Measurements from ENCODE around the gene HS2ST1. TPM values are rescaled to one million over a fixed set of nuclear protein-coding genes. Genes with fewer than 3 reads are reported as not detected.

Gene HS2ST1
- total and polyA plus RNA-seq, 2 experiments from 2014 or later = 6.7 to 17.1 TPM

DNA sequence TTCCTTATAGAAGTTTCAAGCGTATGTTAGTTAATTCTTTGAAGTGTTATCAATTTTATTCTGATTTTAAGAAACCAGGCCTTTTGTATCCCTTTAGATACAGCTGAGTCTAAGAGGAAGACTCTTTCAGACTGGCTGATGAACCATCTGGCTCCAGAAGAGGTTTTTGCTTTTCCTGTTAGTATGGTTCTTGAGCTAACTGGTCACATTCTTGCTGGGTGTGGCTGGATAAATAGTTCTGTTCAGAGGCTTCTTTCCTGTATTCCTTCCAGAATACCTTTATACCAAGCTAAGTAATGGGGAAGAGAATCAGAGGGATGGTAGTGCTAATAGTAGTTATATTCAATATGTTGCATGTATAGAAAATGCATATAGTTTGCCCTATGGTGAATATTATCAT lies 12.4 kb downstream of the HS2ST1 start (continued):
- TF ChIP-seq, protein P1, sequence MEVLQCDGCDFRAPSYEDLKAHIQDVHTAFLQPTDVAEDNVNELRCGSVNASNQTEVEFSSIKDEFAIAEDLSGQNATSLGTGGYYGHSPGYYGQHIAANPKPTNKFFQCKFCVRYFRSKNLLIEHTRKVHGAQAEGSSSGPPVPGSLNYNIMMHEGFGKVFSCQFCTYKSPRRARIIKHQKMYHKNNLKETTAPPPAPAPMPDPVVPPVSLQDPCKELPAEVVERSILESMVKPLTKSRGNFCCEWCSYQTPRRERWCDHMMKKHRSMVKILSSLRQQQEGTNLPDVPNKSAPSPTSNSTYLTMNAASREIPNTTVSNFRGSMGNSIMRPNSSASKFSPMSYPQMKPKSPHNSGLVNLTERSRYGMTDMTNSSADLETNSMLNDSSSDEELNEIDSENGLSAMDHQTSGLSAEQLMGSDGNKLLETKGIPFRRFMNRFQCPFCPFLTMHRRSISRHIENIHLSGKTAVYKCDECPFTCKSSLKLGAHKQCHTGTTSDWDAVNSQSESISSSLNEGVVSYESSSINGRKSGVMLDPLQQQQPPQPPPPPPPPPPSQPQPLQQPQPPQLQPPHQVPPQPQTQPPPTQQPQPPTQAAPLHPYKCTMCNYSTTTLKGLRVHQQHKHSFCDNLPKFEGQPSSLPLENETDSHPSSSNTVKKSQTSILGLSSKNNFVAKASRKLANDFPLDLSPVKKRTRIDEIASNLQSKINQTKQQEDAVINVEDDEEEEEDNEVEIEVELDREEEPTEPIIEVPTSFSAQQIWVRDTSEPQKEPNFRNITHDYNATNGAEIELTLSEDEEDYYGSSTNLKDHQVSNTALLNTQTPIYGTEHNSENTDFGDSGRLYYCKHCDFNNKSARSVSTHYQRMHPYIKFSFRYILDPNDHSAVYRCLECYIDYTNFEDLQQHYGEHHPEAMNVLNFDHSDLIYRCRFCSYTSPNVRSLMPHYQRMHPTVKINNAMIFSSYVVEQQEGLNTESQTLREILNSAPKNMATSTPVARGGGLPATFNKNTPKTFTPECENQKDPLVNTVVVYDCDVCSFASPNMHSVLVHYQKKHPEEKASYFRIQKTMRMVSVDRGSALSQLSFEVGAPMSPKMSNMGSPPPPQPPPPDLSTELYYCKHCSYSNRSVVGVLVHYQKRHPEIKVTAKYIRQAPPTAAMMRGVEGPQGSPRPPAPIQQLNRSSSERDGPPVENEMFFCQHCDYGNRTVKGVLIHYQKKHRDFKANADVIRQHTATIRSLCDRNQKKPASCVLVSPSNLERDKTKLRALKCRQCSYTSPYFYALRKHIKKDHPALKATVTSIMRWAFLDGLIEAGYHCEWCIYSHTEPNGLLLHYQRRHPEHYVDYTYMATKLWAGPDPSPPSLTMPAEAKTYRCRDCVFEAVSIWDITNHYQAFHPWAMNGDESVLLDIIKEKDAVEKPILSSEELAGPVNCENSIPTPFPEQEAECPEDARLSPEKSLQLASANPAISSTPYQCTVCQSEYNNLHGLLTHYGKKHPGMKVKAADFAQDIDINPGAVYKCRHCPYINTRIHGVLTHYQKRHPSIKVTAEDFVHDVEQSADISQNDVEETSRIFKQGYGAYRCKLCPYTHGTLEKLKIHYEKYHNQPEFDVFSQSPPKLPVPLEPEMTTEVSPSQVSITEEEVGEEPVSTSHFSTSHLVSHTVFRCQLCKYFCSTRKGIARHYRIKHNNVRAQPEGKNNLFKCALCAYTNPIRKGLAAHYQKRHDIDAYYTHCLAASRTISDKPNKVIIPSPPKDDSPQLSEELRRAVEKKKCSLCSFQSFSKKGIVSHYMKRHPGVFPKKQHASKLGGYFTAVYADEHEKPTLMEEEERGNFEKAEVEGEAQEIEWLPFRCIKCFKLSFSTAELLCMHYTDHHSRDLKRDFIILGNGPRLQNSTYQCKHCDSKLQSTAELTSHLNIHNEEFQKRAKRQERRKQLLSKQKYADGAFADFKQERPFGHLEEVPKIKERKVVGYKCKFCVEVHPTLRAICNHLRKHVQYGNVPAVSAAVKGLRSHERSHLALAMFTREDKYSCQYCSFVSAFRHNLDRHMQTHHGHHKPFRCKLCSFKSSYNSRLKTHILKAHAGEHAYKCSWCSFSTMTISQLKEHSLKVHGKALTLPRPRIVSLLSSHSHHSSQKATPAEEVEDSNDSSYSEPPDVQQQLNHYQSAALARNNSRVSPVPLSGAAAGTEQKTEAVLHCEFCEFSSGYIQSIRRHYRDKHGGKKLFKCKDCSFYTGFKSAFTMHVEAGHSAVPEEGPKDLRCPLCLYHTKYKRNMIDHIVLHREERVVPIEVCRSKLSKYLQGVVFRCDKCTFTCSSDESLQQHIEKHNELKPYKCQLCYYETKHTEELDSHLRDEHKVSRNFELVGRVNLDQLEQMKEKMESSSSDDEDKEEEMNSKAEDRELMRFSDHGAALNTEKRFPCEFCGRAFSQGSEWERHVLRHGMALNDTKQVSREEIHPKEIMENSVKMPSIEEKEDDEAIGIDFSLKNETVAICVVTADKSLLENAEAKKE (CRISPR knock-in tag; IDR thresholded peaks at IDR 0.05) = no peak
- no peak for TF ChIP-seq POLR2AphosphoS5 (IDR thresholded peaks at IDR 0.05; ENCODE audit: low read depth)

GRCh38 chr1:86928819-86929218 lies 14.4 kb downstream of the HS2ST1 start:
- peaks cover 30% of the 10 kb centered on the region for H3K4me1 Mint-ChIP-seq
- peaks cover 24% of the 10 kb centered on the region for H3K36me3 Mint-ChIP-seq (ENCODE audit: low read depth)
- Histone ChIP-seq H4K20me1 (replicated peaks; ENCODE audit: insufficient read depth) (no peaks in the 10 kb centered on the region), H3F3A (replicated peaks; ENCODE audit: low read depth) (no peaks in the 10 kb centered on the region), H3K79me2 (replicated peaks; ENCODE audit: insufficient read depth) (peaks cover 96% of the 10 kb centered on the region), H3K27me3 (ENCODE audit: insufficient read depth) (no peaks in the 10 kb centered on the region), H3K4me3 (no peak overlapping the region), H3K4me2 (no peak overlapping the region), H3K9me2 (ENCODE audit: insufficient read depth) (no peaks in the 10 kb centered on the region), H3K36me3 (ENCODE audit: insufficient read depth) (no peaks in the 10 kb centered on the region), H3K27ac (ENCODE audit: low read depth) (no peak overlapping the region), H3K4me1 (ENCODE audit: insufficient read depth) (peaks cover 21% of the 10 kb centered on the region), H2AFZ (no peak overlapping the region)
- peaks cover 24% of the 10 kb centered on the region for H3K9me3 Mint-ChIP-seq
- no peak for ATAC-seq
- H3K4me3 Mint-ChIP-seq = no peak overlapping the region
- no peak overlapping the region for H3K27ac Mint-ChIP-seq
- no peak for DNase-seq (ENCODE audit: low spot score)
- no peaks in the 10 kb centered on the region for H3K27me3 Mint-ChIP-seq (ENCODE audit: insufficient read depth, low read depth, poor library complexity)
- TF ChIP-seq ETS1 (IDR thresholded peaks at IDR 0.05) (no peak), CTCF (conservative IDR thresholded peaks at IDR 0.05; ENCODE audit: low read depth in 2 of 2) (no peak), NANOG (IDR thresholded peaks at IDR 0.05; ENCODE audit: borderline replicate concordance) (no peak), JUNB (IDR thresholded peaks at IDR 0.05; ENCODE audit: unreplicated experiment) (no peak), STAT1 (IDR thresholded peaks at IDR 0.05; ENCODE audit: unreplicated experiment) (no peak), POLR2AphosphoS5 (IDR thresholded peaks at IDR 0.05; ENCODE audit: low read depth) (no peak)
- TF ChIP-seq, protein P1 (CRISPR knock-in tag; IDR thresholded peaks at IDR 0.05) = no peak
